ENCODE measurements around the gene CHST8.

The CHST8 gene

DNA sequence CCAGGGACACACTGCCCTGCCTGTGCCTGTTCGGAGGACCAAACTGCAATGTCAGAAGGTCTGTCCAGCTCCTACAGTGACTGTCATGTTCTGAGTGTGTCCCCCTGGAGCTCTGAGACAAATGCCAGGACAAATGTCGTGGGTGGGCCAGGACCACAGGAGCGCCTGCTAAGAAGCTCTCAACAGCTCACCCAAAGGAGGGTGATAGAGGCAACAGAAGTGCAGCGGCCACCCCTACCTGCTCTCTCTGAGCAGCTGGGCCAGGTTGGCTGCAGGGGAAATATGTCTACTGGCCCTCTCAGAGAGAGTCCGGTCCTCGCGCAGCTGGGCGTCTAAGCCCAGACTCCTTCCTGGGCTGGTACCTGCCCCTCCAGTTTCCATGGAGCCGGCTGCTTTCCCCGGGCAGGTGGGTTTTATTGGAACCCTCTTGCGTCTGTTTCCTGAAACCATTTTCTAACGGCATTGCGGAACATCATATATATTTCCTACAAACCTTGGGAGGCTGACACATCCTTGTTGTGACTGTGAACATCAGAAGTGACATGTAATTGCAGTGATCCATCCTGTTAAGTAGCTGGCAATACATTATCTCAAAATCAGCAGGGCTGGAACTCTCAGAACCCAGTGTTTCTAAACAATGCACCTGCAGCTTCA lies 78.1 kb downstream of the CHST8 start:
- Mint-ChIP-seq H3K4me1 (no peaks in the 10 kb centered on the region), H3K27ac (no peak overlapping the region), H3K36me3 (no peaks in the 10 kb centered on the region), H3K27me3 (peaks cover 5% of the 10 kb centered on the region), H3K9me3 (no peaks in the 10 kb centered on the region), H3K4me3 (no peak overlapping the region)

DNA sequence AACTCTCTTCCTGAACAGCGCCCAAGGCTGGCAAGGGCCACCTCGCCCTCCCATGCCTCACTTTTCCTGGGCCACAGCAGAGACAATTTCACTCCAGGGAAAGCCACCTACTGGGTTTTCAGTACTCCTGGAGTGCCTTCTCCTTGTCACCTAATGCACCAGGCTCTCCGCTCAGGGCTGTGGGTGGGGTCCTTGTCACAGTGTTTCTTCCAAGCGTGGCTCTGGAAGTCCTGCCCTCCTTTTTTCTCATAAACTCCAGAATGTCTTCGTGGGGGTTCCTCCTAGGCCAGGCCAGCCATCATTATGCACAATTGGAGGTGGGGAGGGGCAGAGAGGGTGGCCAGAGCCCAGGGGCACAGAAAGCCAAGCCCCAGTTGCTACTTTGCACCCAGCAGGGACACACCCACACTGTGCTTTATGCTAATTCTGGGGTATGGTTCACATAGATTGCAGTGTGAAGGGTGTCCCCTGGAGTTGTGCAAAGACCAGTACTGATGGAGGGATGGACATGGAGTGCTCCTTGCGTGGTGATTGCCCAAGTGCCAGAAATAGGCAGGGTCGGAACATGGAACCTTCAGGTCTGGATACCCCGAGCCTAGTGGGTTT lies 78.8 kb downstream of the CHST8 start:
- no peak overlapping the region for H3K4me3 Mint-ChIP-seq
- no peaks in the 10 kb centered on the region for H3K36me3 Mint-ChIP-seq
- no peaks in the 10 kb centered on the region for H3K4me1 Mint-ChIP-seq
- H3K27ac Mint-ChIP-seq, result no peak overlapping the region
- no peaks in the 10 kb centered on the region for H3K9me3 Mint-ChIP-seq
- peaks cover 2% of the 10 kb centered on the region for H3K27me3 Mint-ChIP-seq

DNA sequence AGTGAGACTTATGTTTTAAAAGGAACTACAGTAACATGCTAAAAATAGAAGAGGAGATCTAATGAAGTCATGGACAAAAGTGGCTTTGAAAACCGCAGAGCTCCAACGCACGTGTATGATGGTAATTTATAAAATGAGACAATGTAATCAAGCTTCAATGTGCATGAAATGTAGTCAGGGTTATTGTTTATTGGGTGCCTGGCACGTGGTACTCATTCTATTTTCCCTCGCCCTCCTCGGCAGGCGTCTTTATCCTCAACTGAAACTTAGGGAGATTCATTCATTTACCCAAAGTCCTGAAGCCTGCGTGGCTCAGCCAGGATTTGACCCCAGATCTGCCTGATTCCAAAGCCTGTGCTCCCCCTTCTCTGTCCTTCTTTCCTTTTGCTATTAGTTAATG lies 79.8 kb downstream of the CHST8 start:
- no peaks in the 10 kb centered on the region for H3K4me1 Mint-ChIP-seq
- H3K27ac Mint-ChIP-seq, result no peak overlapping the region
- H3K27me3 Mint-ChIP-seq, result peaks cover 2% of the 10 kb centered on the region
- H3K4me3 Mint-ChIP-seq, result no peak overlapping the region
- H3K9me3 Mint-ChIP-seq, result no peaks in the 10 kb centered on the region
- H3K36me3 Mint-ChIP-seq, result no peaks in the 10 kb centered on the region

- Mint-ChIP-seq H3K27ac (no peak overlapping the region), H3K36me3 (no peaks in the 10 kb centered on the region), H3K9me3 (no peaks in the 10 kb centered on the region), H3K4me3 (no peak overlapping the region), H3K4me1 (no peaks in the 10 kb centered on the region), H3K27me3 (peaks cover 2% of the 10 kb centered on the region)
These were observed 81.1 kb downstream of the CHST8 start for GRCh38 chr19:33702606-33703437.

GRCh38 chr19:33703438-33703750 lies 81.6 kb downstream of the CHST8 start:
- no peaks in the 10 kb centered on the region for H3K27me3 Mint-ChIP-seq
- no peak overlapping the region for H3K4me3 Mint-ChIP-seq
- H3K4me1 Mint-ChIP-seq, result no peaks in the 10 kb centered on the region
- no peaks in the 10 kb centered on the region for H3K36me3 Mint-ChIP-seq
- no peaks in the 10 kb centered on the region for H3K9me3 Mint-ChIP-seq
- no peak overlapping the region for H3K27ac Mint-ChIP-seq

GRCh38 chr19:33703821-33704220 lies 82.1 kb downstream of the CHST8 start:
- H3K4me1 Mint-ChIP-seq, result no peaks in the 10 kb centered on the region
- no peak overlapping the region for H3K4me3 Mint-ChIP-seq
- H3K9me3 Mint-ChIP-seq, result no peaks in the 10 kb centered on the region
- H3K36me3 Mint-ChIP-seq, result no peaks in the 10 kb centered on the region
- no peaks in the 10 kb centered on the region for H3K27me3 Mint-ChIP-seq
- no peak overlapping the region for H3K27ac Mint-ChIP-seq

- no peak overlapping the region for H3K27ac Mint-ChIP-seq
- no peak overlapping the region for H3K4me3 Mint-ChIP-seq
- no peaks in the 10 kb centered on the region for H3K27me3 Mint-ChIP-seq
- H3K36me3 Mint-ChIP-seq, result no peaks in the 10 kb centered on the region
- H3K9me3 Mint-ChIP-seq, result no peaks in the 10 kb centered on the region
- no peaks in the 10 kb centered on the region for H3K4me1 Mint-ChIP-seq
These were observed 82.5 kb downstream of the CHST8 start for GRCh38 chr19:33704271-33704670.

GRCh38 chr19:33705090-33705847 lies 83.5 kb downstream of the CHST8 start:
- Mint-ChIP-seq H3K9me3 (no peaks in the 10 kb centered on the region), H3K27me3 (peaks cover 1% of the 10 kb centered on the region), H3K4me1 (no peaks in the 10 kb centered on the region), H3K4me3 (no peak overlapping the region), H3K27ac (no peak overlapping the region), H3K36me3 (no peaks in the 10 kb centered on the region)

GRCh38 chr19:33705860-33706259 lies 84.1 kb downstream of the CHST8 start:
- Mint-ChIP-seq H3K36me3 (no peaks in the 10 kb centered on the region), H3K9me3 (no peaks in the 10 kb centered on the region), H3K4me3 (no peak overlapping the region), H3K27me3 (peaks cover 1% of the 10 kb centered on the region), H3K27ac (no peak overlapping the region), H3K4me1 (no peaks in the 10 kb centered on the region)

DNA sequence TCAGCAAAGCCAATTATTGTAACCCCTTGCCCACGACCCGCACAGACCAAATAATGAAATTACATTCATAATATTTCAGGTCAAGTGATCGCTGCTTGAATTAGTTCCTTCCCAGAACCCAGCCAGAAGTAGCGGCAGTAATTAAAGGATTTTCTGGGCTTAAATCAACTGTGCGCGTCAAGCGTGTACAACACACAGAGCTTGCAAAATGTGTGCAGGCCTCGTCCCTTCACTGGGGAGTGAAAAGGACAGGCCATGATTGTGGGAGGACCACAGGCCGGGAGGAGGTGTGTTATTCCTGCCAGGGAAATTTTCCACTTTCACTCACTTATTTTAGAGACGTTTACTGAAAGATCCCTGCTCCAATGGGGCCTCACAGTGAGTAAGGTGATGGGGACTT lies 84.9 kb downstream of the CHST8 start:
- H3K4me1 Mint-ChIP-seq, result no peaks in the 10 kb centered on the region
- H3K4me3 Mint-ChIP-seq, result no peak overlapping the region
- no peaks in the 10 kb centered on the region for H3K36me3 Mint-ChIP-seq
- peaks cover 5% of the 10 kb centered on the region for H3K27me3 Mint-ChIP-seq
- H3K9me3 Mint-ChIP-seq, result no peaks in the 10 kb centered on the region
- no peak overlapping the region for H3K27ac Mint-ChIP-seq

- peaks cover 13% of the 10 kb centered on the region for H3K27me3 Mint-ChIP-seq
- H3K36me3 Mint-ChIP-seq, result no peaks in the 10 kb centered on the region
- no peaks in the 10 kb centered on the region for H3K9me3 Mint-ChIP-seq
- H3K4me1 Mint-ChIP-seq, result no peaks in the 10 kb centered on the region
- no peak overlapping the region for H3K27ac Mint-ChIP-seq
- H3K4me3 Mint-ChIP-seq, result no peak overlapping the region
These were observed 90.5 kb downstream of the CHST8 start for GRCh38 chr19:33712268-33712667.

- Mint-ChIP-seq H3K36me3 (no peaks in the 10 kb centered on the region), H3K4me1 (no peaks in the 10 kb centered on the region)
These were observed 91.4 kb downstream of the CHST8 start for GRCh38 chr19:33713194-33713593.

GRCh38 chr19:33714149-33714548 lies 92.4 kb downstream of the CHST8 start:
- Mint-ChIP-seq H3K27ac (no peak overlapping the region), H3K9me3 (no peaks in the 10 kb centered on the region), H3K36me3 (no peaks in the 10 kb centered on the region), H3K4me1 (no peaks in the 10 kb centered on the region), H3K4me3 (no peak overlapping the region), H3K27me3 (peaks cover 13% of the 10 kb centered on the region)

More at GRCh38 chr19:33713194-33713593, 91.4 kb downstream of the CHST8 start:
- Mint-ChIP-seq H3K27ac (no peak overlapping the region), H3K9me3 (no peaks in the 10 kb centered on the region), H3K27me3 (peaks cover 13% of the 10 kb centered on the region), H3K4me3 (no peak overlapping the region)

GRCh38 chr19:33715462-33715861 lies 93.7 kb downstream of the CHST8 start:
- Mint-ChIP-seq H3K4me1 (no peaks in the 10 kb centered on the region), H3K9me3 (no peaks in the 10 kb centered on the region), H3K36me3 (no peaks in the 10 kb centered on the region), H3K27me3 (peaks cover 11% of the 10 kb centered on the region), H3K4me3 (no peak overlapping the region), H3K27ac (no peak overlapping the region)

GRCh38 chr19:33717878-33718277 lies 96.1 kb downstream of the CHST8 start:
- no peaks in the 10 kb centered on the region for H3K4me1 Mint-ChIP-seq
- no peak overlapping the region for H3K27ac Mint-ChIP-seq
- H3K9me3 Mint-ChIP-seq, result no peaks in the 10 kb centered on the region
- no peak overlapping the region for H3K4me3 Mint-ChIP-seq
- H3K27me3 Mint-ChIP-seq, result peaks cover 5% of the 10 kb centered on the region
- H3K36me3 Mint-ChIP-seq, result no peaks in the 10 kb centered on the region
